ENCODE data around the gene MAN1B1. TPM values are rescaled to one million over a fixed set of nuclear protein-coding genes. Genes with fewer than 3 reads are reported as not detected.

MAN1B1 gene
- total and polyA plus RNA-seq, 12 donors = 16.9 to 71.4 (median 22.0) TPM

DNA sequence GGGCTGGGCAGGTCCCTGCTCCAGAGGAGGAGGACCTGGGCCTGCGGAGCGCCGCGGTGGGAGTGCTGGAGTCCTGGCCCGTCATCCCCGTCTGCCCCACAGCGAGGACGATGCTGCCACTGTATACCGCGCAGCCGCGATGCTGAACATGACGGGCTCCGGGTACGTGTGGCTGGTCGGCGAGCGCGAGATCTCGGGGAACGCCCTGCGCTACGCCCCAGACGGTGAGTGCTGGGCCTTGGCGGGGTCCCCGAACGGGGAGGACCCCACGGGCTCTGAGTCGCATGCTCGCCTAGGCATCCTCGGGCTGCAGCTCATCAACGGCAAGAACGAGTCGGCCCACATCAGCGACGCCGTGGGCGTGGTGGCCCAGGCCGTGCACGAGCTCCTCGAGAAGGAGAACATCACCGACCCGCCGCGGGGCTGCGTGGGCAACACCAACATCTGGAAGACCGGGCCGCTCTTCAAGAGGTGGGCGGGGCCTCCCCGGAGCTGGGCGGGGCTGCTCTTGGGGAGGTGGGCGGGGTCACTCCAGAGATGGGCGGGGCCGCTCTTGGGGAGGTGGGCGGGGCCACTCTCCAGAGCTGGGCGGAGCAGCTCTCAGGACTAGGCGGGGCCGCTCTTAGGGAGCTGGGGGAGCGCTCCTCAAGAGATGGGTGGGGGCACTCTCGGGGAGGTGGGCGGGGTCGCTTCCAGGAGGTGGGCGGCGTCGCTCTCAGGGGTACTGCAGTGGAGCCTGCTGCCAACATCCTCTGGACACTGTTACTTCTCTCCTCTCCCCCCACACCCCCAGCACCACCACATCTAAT, 70.0 kb downstream of the MAN1B1 start:
- Histone ChIP-seq H3K36me3 (no peaks in the 10 kb centered on the region), H3K9me3 (no peaks in the 10 kb centered on the region), H3K27ac (no peak overlapping the region), H3K4me3 (peak overlapping the region in 5 of 10 donors; percentile 1 to 28 (median 17)), H3K27me3 (peaks cover 26 to 81% (median 72%) of the 10 kb centered on the region in 7 donors), H3K4me1 (peaks cover 0 to 12% (median 8%) of the 10 kb centered on the region in 9 donors)
- ATAC-seq (peak; percentile 42 to 77 (median 64)), DNase-seq (no peak)
- WGBS, 2 donors = 3% methylated on average over 63 to 65 of the region's 65 CpGs
- TF ChIP-seq, protein P1, sequence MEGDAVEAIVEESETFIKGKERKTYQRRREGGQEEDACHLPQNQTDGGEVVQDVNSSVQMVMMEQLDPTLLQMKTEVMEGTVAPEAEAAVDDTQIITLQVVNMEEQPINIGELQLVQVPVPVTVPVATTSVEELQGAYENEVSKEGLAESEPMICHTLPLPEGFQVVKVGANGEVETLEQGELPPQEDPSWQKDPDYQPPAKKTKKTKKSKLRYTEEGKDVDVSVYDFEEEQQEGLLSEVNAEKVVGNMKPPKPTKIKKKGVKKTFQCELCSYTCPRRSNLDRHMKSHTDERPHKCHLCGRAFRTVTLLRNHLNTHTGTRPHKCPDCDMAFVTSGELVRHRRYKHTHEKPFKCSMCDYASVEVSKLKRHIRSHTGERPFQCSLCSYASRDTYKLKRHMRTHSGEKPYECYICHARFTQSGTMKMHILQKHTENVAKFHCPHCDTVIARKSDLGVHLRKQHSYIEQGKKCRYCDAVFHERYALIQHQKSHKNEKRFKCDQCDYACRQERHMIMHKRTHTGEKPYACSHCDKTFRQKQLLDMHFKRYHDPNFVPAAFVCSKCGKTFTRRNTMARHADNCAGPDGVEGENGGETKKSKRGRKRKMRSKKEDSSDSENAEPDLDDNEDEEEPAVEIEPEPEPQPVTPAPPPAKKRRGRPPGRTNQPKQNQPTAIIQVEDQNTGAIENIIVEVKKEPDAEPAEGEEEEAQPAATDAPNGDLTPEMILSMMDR (IDR thresholded peaks at IDR 0.05) = no peak
- intact Hi-C loops (cut with DNase I) = no loop called here

DNA sequence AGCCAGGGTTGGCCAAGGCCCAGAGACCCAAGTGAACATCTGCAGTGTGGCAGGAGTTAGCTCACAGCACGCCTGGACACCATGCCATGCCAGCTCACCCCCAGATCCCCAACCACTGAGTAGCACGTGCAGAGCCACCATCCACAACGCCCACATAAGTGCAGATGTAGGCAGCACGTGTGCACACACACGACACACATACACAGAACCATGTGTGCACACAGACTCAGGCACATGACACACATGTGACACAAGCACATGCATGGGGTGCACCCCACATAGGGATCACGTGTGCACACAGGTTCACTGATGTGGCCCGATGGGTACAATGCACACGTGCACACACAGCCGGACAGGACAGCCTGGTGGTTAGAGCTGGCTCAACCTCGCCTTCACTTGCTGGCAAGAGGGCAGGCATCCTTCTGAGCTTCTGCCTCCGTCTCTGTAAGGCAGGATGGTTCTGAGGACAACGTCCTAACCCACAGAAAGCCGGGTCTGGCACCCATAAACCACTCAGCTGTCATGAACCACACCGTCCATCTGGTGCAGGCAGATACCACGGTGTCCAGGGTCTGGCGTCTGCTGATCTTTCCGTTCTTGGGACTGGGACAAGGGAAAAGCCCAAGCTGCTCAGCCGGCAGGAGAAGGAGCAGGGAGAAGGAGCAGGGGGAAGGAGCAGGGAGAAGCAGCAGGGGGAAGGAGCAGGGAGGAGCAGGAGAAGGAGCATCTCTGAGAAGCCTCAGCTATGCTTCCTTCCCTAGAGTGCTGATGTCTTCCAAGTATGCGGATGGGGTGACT, 71.0 kb downstream of the MAN1B1 start:
- DNase-seq (no peak), ATAC-seq (no peak)
- H3K4me1 ChIP-seq = peaks cover 3 to 22% (median 17%) of the 10 kb centered on the region in 9 donors
- no peaks in the 10 kb centered on the region for H3K36me3 ChIP-seq
- H3K27ac ChIP-seq = no peak overlapping the region
- TF ChIP-seq, protein P1 (IDR thresholded peaks at IDR 0.05) = no peak
- H3K27me3 ChIP-seq = peaks cover 34 to 91% (median 82%) of the 10 kb centered on the region in 7 donors
- WGBS, 2 donors = 64 to 65% methylated on average over 19 of the region's 19 CpGs
- intact Hi-C loops (cut with DNase I) = no loop called here
- H3K9me3 ChIP-seq = no peaks in the 10 kb centered on the region
- H3K4me3 ChIP-seq = no peak overlapping the region

DNA sequence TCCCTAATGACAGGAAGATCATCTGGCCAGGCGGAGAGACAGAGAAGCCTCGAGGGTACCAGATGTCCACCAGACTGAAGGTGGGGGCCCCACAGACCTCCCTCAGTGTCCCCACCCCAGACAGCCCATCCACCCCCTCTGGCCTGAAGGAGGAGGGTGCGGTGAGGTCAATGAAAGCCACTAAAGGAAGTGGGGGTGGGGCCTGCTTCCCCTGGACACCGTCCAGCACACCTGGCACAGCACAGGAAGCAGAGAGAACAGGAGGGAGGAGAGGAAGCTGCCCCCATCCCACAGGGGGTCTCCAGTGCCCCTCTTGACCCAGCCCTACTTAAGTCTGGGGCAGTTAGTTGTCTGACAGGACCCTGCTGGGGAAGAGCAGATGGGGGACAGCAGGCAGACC, 71.8 kb downstream of the MAN1B1 start:
- WGBS, 2 donors = 32 to 38% methylated on average over 4 of the region's 4 CpGs
- Histone ChIP-seq H3K4me1 (peaks cover 3 to 30% (median 25%) of the 10 kb centered on the region in 9 donors), H3K27me3 (peaks cover 38 to 94% (median 89%) of the 10 kb centered on the region in 7 donors), H3K4me3 (no peak overlapping the region), H3K27ac (no peak overlapping the region), H3K36me3 (no peaks in the 10 kb centered on the region), H3K9me3 (no peaks in the 10 kb centered on the region)
- ATAC-seq (no peak), DNase-seq (no peak)
- TF ChIP-seq, protein P1 (IDR thresholded peaks at IDR 0.05) = no peak
- intact Hi-C loops (cut with DNase I) = no loop called here

Other genes starting within 250 kb of the MAN1B1 start
Only the 30 nearest of the 36 such genes appear.
- 100 to 1,000 TPM; 118 to 169 (median 138) TPM for gene FBXW5, start 142.2 kb upstream of the MAN1B1 start, total RNA-seq
- 100 to 1,000 TPM; 177 to 215 TPM for gene FBXW5, start 142.2 kb upstream of the MAN1B1 start, polyA plus RNA-seq
- 10 to 100 TPM in 1 of 10 donors, 1 to 10 TPM in 9; 1.2 to 10.0 (median 2.4) TPM for gene C8G, start 141.7 kb upstream of the MAN1B1 start, total RNA-seq
- gene C8G, start 141.7 kb upstream of the MAN1B1 start, polyA plus RNA-seq = 1 to 10 TPM; 2.0 to 2.1 TPM
- 10 to 100 TPM in 4 of 10 donors, 1 to 10 TPM in 6; 4.1 to 17.9 (median 6.8) TPM for gene LCN12, start 134.7 kb upstream of the MAN1B1 start, total RNA-seq
- 1 to 10 TPM in 1 of 2 donors, under 1 TPM in 1; 0.74 to 8.3 TPM for gene LCN12, start 134.7 kb upstream of the MAN1B1 start, polyA plus RNA-seq
- gene PTGDS, start 109.5 kb upstream of the MAN1B1 start, total RNA-seq = 1,000 to 10,000 TPM; 1,129 to 5,119 (median 4,014) TPM
- 1,000 to 10,000 TPM; 2,970 to 3,711 TPM for gene PTGDS, start 109.5 kb upstream of the MAN1B1 start, polyA plus RNA-seq
- gene LCNL1, start 104.0 kb upstream of the MAN1B1 start, total RNA-seq = 10 to 100 TPM in 2 of 10 donors, 1 to 10 TPM in 8; 1.4 to 10.9 (median 6.4) TPM
- gene LCNL1, start 104.0 kb upstream of the MAN1B1 start, polyA plus RNA-seq = 10 to 100 TPM in 1 of 2 donors, under 1 TPM in 1; 0.10 to 10.3 TPM
- gene PAXX, start 94.6 kb upstream of the MAN1B1 start, total RNA-seq = 10 to 100 TPM; 12.7 to 29.5 (median 16.1) TPM
- gene PAXX, start 94.6 kb upstream of the MAN1B1 start, polyA plus RNA-seq = 100 to 1,000 TPM in 1 of 2 donors, 10 to 100 TPM in 1; 51.7 to 131 TPM
- 10 to 100 TPM in 1 of 10 donors, 1 to 10 TPM in 8, under 1 TPM in 1; 0.46 to 11.5 (median 3.0) TPM for gene CLIC3, start 90.4 kb upstream of the MAN1B1 start, total RNA-seq
- 10 to 100 TPM in 1 of 2 donors, 1 to 10 TPM in 1; 9.5 to 21.4 TPM for gene CLIC3, start 90.4 kb upstream of the MAN1B1 start, polyA plus RNA-seq
- gene ABCA2, start 58.7 kb upstream of the MAN1B1 start, total RNA-seq = 10 to 100 TPM; 23.6 to 42.6 (median 28.1) TPM
- 10 to 100 TPM; 16.0 to 46.7 TPM for gene ABCA2, start 58.7 kb upstream of the MAN1B1 start, polyA plus RNA-seq
- under 1 TPM in 5 of 10 donors, not detected in 5; 0.13 to 0.30 (median 0.15) TPM for gene FUT7, start 54.9 kb upstream of the MAN1B1 start, total RNA-seq
- under 1 TPM; 0.07 to 0.15 TPM for gene FUT7, start 54.9 kb upstream of the MAN1B1 start, polyA plus RNA-seq
- 10 to 100 TPM; 29.1 to 74.3 (median 52.6) TPM for gene NPDC1, start 40.8 kb upstream of the MAN1B1 start, total RNA-seq
- gene NPDC1, start 40.8 kb upstream of the MAN1B1 start, polyA plus RNA-seq = 100 to 1,000 TPM in 1 of 2 donors, 10 to 100 TPM in 1; 74.2 to 153 TPM
- gene ENTPD2, start 32.9 kb upstream of the MAN1B1 start, total RNA-seq = 1 to 10 TPM in 8 of 10 donors, under 1 TPM in 2; 0.32 to 2.5 (median 1.6) TPM
- 1 to 10 TPM in 1 of 2 donors, under 1 TPM in 1; 0.96 to 3.3 TPM for gene ENTPD2, start 32.9 kb upstream of the MAN1B1 start, polyA plus RNA-seq
- 1 to 10 TPM in 1 of 10 donors, under 1 TPM in 8, not detected in 1; 0.06 to 1.1 (median 0.11) TPM for gene SAPCD2, start 16.4 kb upstream of the MAN1B1 start, total RNA-seq
- under 1 TPM; 0.15 to 0.23 TPM for gene SAPCD2, start 16.4 kb upstream of the MAN1B1 start, polyA plus RNA-seq
- gene UAP1L1, start 9.5 kb upstream of the MAN1B1 start, total RNA-seq = 10 to 100 TPM in 4 of 10 donors, 1 to 10 TPM in 6; 6.0 to 16.5 (median 8.5) TPM
- gene UAP1L1, start 9.5 kb upstream of the MAN1B1 start, polyA plus RNA-seq = 10 to 100 TPM in 1 of 2 donors, 1 to 10 TPM in 1; 3.4 to 24.3 TPM
- gene DPP7, start 27.7 kb downstream of the MAN1B1 start, total RNA-seq = 100 to 1,000 TPM in 7 of 10 donors, 10 to 100 TPM in 3; 91.4 to 167 (median 118) TPM
- gene DPP7, start 27.7 kb downstream of the MAN1B1 start, polyA plus RNA-seq = 100 to 1,000 TPM; 152 to 677 TPM
- gene GRIN1, start 52.2 kb downstream of the MAN1B1 start, total RNA-seq = not detected
- not detected for gene GRIN1, start 52.2 kb downstream of the MAN1B1 start, polyA plus RNA-seq
- not detected for gene LRRC26, start 83.1 kb downstream of the MAN1B1 start, total RNA-seq
- not detected for gene LRRC26, start 83.1 kb downstream of the MAN1B1 start, polyA plus RNA-seq
- not detected for gene TMEM210, start 85.1 kb downstream of the MAN1B1 start, total RNA-seq
- not detected for gene TMEM210, start 85.1 kb downstream of the MAN1B1 start, polyA plus RNA-seq
- gene ANAPC2, start 101.6 kb downstream of the MAN1B1 start, total RNA-seq = 10 to 100 TPM; 24.6 to 44.8 (median 27.7) TPM
- 10 to 100 TPM; 23.7 to 69.6 TPM for gene ANAPC2, start 101.6 kb downstream of the MAN1B1 start, polyA plus RNA-seq
- gene SSNA1, start 101.7 kb downstream of the MAN1B1 start, total RNA-seq = 10 to 100 TPM; 47.3 to 73.5 (median 56.7) TPM
- gene SSNA1, start 101.7 kb downstream of the MAN1B1 start, polyA plus RNA-seq = 100 to 1,000 TPM; 146 to 168 TPM
- 10 to 100 TPM; 10.2 to 31.5 (median 21.7) TPM for gene TPRN, start 113.8 kb downstream of the MAN1B1 start, total RNA-seq
- 10 to 100 TPM; 12.0 to 14.5 TPM for gene TPRN, start 113.8 kb downstream of the MAN1B1 start, polyA plus RNA-seq
- gene TMEM203, start 118.7 kb downstream of the MAN1B1 start, total RNA-seq = 10 to 100 TPM; 36.4 to 46.2 (median 41.7) TPM
- 10 to 100 TPM; 39.4 to 51.2 TPM for gene TMEM203, start 118.7 kb downstream of the MAN1B1 start, polyA plus RNA-seq
- 10 to 100 TPM in 1 of 10 donors, 1 to 10 TPM in 9; 4.6 to 10.1 (median 5.4) TPM for gene NDOR1, start 118.7 kb downstream of the MAN1B1 start, total RNA-seq
- gene NDOR1, start 118.7 kb downstream of the MAN1B1 start, polyA plus RNA-seq = 10 to 100 TPM in 1 of 2 donors, 1 to 10 TPM in 1; 6.5 to 10.6 TPM
- gene RNF208, start 135.3 kb downstream of the MAN1B1 start, total RNA-seq = 10 to 100 TPM; 20.7 to 34.5 (median 24.1) TPM
- 10 to 100 TPM; 14.2 to 83.8 TPM for gene RNF208, start 135.3 kb downstream of the MAN1B1 start, polyA plus RNA-seq
- gene CYSRT1, start 138.2 kb downstream of the MAN1B1 start, total RNA-seq = under 1 TPM in 6 of 10 donors, not detected in 4; 0.21 to 0.71 (median 0.37) TPM
- gene CYSRT1, start 138.2 kb downstream of the MAN1B1 start, polyA plus RNA-seq = under 1 TPM; 0.19 to 0.59 TPM
- under 1 TPM in 1 of 10 donors, not detected in 9; 0.14 TPM for gene RNF224, start 140.5 kb downstream of the MAN1B1 start, total RNA-seq
- not detected for gene RNF224, start 140.5 kb downstream of the MAN1B1 start, polyA plus RNA-seq
- not detected for gene SLC34A3, start 143.9 kb downstream of the MAN1B1 start, total RNA-seq
- gene SLC34A3, start 143.9 kb downstream of the MAN1B1 start, polyA plus RNA-seq = not detected
- gene TUBB4B, start 154.3 kb downstream of the MAN1B1 start, total RNA-seq = 100 to 1,000 TPM; 211 to 495 (median 330) TPM
- 100 to 1,000 TPM; 522 to 992 TPM for gene TUBB4B, start 154.3 kb downstream of the MAN1B1 start, polyA plus RNA-seq
- gene STPG3, start 164.3 kb downstream of the MAN1B1 start, total RNA-seq = under 1 TPM in 3 of 10 donors, not detected in 7; 0.24 to 0.32 (median 0.32) TPM
- under 1 TPM in 1 of 2 donors, not detected in 1; 0.44 TPM for gene STPG3, start 164.3 kb downstream of the MAN1B1 start, polyA plus RNA-seq
- 10 to 100 TPM; 31.6 to 47.1 (median 39.2) TPM for gene NELFB, start 168.3 kb downstream of the MAN1B1 start, total RNA-seq
- 10 to 100 TPM; 31.5 to 52.9 TPM for gene NELFB, start 168.3 kb downstream of the MAN1B1 start, polyA plus RNA-seq
- 10 to 100 TPM; 15.2 to 21.5 (median 16.8) TPM for gene TOR4A, start 190.7 kb downstream of the MAN1B1 start, total RNA-seq
- gene TOR4A, start 190.7 kb downstream of the MAN1B1 start, polyA plus RNA-seq = 10 to 100 TPM in 1 of 2 donors, 1 to 10 TPM in 1; 4.7 to 11.5 TPM

All from heart right ventricle (tissue), 16 donors.